Suprapubic skin (tissue), 4 donors: Measurements from ENCODE around the gene CELF4.

Source experiments
- CTCF ChIP-seq, 2 donors: fragments of 200-600 bp in 1 of 2; fragments of 450-650 bp in 1 of 2; sonication (generic) in 1 of 2; IDR thresholded peaks; one replicate each; pipeline ENCODE4 v1.5.1; 2016 to 2019; ENCODE audit warnings: antibody characterized with exemption in 2 of 2, mild to moderate bottlenecking in 1 of 2, moderate library complexity in 1 of 2
- EP300 ChIP-seq: sonication (generic); formaldehyde crosslinking; IDR thresholded peaks from one replicate; pipeline ENCODE4 v1.6.1; 2017; ENCODE audit warnings: antibody characterized with exemption
- POLR2A ChIP-seq, 2 donors: fragments of 450-650 bp; IDR thresholded peaks; one replicate each; pipeline ENCODE4 v1.6.1; 2017; ENCODE audit warnings: antibody characterized with exemption in 2 of 2, mild to moderate bottlenecking in 2 of 2, moderate library complexity in 2 of 2
- POLR2AphosphoS5 ChIP-seq, 3 donors: sonication (generic); formaldehyde crosslinking; IDR thresholded peaks; one replicate each; pipeline ENCODE4 v1.6.1; 2017; ENCODE audit warnings: antibody characterized with exemption in 3 of 3

- TF ChIP-seq CTCF (IDR thresholded peaks at IDR 0.05) (no peak), POLR2A (IDR thresholded peaks at IDR 0.05) (no peak), POLR2AphosphoS5 (IDR thresholded peaks at IDR 0.05) (no peak), EP300 (no peak)
These were observed 101.3 kb downstream of the CELF4 start for GRCh38 chr18:37464257-37464656.
